Natural killer cell (primary cell): Measurements from ENCODE around the gene SP7. TPM values are rescaled to one million over a fixed set of nuclear protein-coding genes. Genes with fewer than 3 reads are reported as not detected.
"Not testable (repeated sequence)": the region's sequence is repeated elsewhere in the genome, so short reads cannot be mapped to it uniquely, and the experiment has no call there.

Source experiments
- ATAC-seq, 3 donors: fragments of 150-1000 bp in 2 of 3; fragments of 200-7000 bp in 1 of 3; cut with Tn5 transposase; 1 replicate in 1 of 3; 2 replicates in 2 of 3; pipeline ENCODE4 v1.10.0; 2021; ENCODE audit warnings: mild to moderate bottlenecking in 2 of 3, moderate library complexity in 2 of 3
- DNase-seq, 2 donors: peaks; one replicate each; pipeline versions ENCODE4 v3.0.0 to v3.0.0-alpha.2; 2013 to 2021; ENCODE audit warnings: mixed read lengths in 1 of 2
- H3K27ac ChIP-seq: one replicate; pipeline ENCODE4 v1.5.1; 2013; ENCODE audit warnings: mild to moderate bottlenecking, low read length
- H3K27me3 ChIP-seq: one replicate; pipeline ENCODE4 v1.6.1; 2013; ENCODE audit warnings: low read length; ENCODE audit not compliant: control insufficient read depth, insufficient read depth
- H3K36me3 ChIP-seq: one replicate; pipeline ENCODE4 v1.6.1; 2013; ENCODE audit warnings: low read length; ENCODE audit not compliant: control insufficient read depth, insufficient read depth
- H3K4me1 ChIP-seq: one replicate; pipeline ENCODE4 v1.6.1; 2013; ENCODE audit warnings: low read length; ENCODE audit not compliant: control insufficient read depth, insufficient read depth
- H3K4me3 ChIP-seq: one replicate; pipeline ENCODE4 v1.5.1; 2013; ENCODE audit warnings: low read length
- H3K9me3 ChIP-seq: one replicate; pipeline ENCODE4 v1.6.1; 2013; ENCODE audit warnings: low read length; ENCODE audit not compliant: control insufficient read depth, insufficient read depth
- H3K27ac Mint-ChIP-seq, 2 donors: one replicate each; pipeline ENCODE4 v1.8.0; 2022; ENCODE audit warnings: mild to moderate bottlenecking in 2 of 2, mixed read lengths in 2 of 2, moderate library complexity in 1 of 2
- H3K27me3 Mint-ChIP-seq, 2 donors: one replicate each; pipeline ENCODE4 v1.8.0; 2022; ENCODE audit warnings: low read depth in 2 of 2, mixed read lengths in 2 of 2
- H3K36me3 Mint-ChIP-seq: one replicate; pipeline ENCODE4 v1.8.0; 2022; ENCODE audit warnings: mixed read lengths
- H3K4me1 Mint-ChIP-seq, 2 donors: one replicate each; pipeline ENCODE4 v1.8.0; 2022; ENCODE audit warnings: mixed read lengths in 2 of 2
- H3K4me3 Mint-ChIP-seq: one replicate; pipeline ENCODE4 v1.8.0; 2022; ENCODE audit warnings: mild to moderate bottlenecking, moderate library complexity, mixed read lengths
- H3K9me3 Mint-ChIP-seq, 2 donors: one replicate each; pipeline ENCODE4 v1.8.0; 2022; ENCODE audit warnings: mixed read lengths in 2 of 2
- WGBS: methylation state at CpG from one replicate; pipeline ENCODE4 v1.1.7; 2013; ENCODE audit warnings: missing lambda C conversion rate; ENCODE audit not compliant: insufficient coverage; 5-methylcytosine and 5-hydroxymethylcytosine counted together
- intact Hi-C: fragments of 100-400 bp; cut with micrococcal nuclease; formaldehyde crosslinking; loops from one replicate; pipeline ENCODE4 v1.14.2; 2022
- total RNA-seq, 4 donors: library from RNA; stranded (reverse); fragments of 120-200 nt in 1 of 4; gene quantifications; one replicate each; pipeline versions ENCODE4 v1.2.3 to v1.2.4, GENCODE V29; 2013 to 2022
- TF ChIP-seq, protein P1 (sequence below): fragments of 200-600 bp; IDR thresholded peaks from one replicate; pipeline ENCODE4 v1.8.0; 2022; ENCODE audit warnings: antibody characterized with exemption

Gene SP7
- total RNA-seq, 3 donors from 2014 or later (not counting 1 experiment from before 2014, with no cell fraction given): 0.07 TPM; not detected in 2

DNA sequence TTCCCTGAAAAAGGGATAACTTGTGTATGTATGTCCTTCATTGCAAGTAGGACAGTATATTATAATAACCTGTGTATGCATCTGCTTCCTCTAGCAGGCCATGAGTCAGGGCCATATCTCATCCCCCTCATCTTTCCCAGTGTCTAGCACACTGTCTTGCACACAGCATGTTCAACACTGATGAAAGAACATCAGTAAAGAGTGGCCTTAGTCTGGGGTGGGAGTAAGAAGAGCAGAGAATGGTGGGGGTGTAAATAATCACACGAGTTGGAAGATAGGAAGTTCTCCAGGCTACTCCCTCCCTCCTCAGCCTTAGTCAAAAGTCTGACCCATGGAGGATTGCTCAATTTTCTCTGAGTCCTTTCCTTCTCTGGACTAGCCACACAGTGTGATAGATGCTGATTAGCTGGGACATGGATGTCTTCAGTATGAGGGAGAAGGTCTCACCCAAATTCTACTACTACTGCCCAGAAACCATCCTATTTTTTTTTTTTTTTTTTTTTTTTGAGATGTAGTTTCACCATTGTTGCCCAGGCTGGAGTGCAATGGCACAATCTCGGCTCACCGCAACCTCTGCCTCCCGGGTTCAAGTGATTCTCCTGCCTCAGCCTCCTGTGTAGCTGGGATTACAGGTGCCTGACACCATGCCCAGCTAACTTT lies 29.2 kb upstream of the SP7 start:
- H3K27ac Mint-ChIP-seq: peak overlapping the region in 1 of 2 donors; percentile 63
- TF ChIP-seq, protein P1, sequence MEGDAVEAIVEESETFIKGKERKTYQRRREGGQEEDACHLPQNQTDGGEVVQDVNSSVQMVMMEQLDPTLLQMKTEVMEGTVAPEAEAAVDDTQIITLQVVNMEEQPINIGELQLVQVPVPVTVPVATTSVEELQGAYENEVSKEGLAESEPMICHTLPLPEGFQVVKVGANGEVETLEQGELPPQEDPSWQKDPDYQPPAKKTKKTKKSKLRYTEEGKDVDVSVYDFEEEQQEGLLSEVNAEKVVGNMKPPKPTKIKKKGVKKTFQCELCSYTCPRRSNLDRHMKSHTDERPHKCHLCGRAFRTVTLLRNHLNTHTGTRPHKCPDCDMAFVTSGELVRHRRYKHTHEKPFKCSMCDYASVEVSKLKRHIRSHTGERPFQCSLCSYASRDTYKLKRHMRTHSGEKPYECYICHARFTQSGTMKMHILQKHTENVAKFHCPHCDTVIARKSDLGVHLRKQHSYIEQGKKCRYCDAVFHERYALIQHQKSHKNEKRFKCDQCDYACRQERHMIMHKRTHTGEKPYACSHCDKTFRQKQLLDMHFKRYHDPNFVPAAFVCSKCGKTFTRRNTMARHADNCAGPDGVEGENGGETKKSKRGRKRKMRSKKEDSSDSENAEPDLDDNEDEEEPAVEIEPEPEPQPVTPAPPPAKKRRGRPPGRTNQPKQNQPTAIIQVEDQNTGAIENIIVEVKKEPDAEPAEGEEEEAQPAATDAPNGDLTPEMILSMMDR: no peak
- H3K4me1 Mint-ChIP-seq: peaks cover under 1 to 18% of the 10 kb centered on the region in 2 donors
- Histone ChIP-seq H3K27ac (no peak overlapping the region), H3K9me3 (no peaks in the 10 kb centered on the region), H3K27me3 (no peaks in the 10 kb centered on the region), H3K4me1 (peaks cover 35% of the 10 kb centered on the region), H3K4me3 (no peak overlapping the region), H3K36me3 (no peaks in the 10 kb centered on the region)
- DNase-seq (no peak), ATAC-seq (no peak)
- H3K36me3 Mint-ChIP-seq: no peaks in the 10 kb centered on the region
- no peaks in the 10 kb centered on the region for H3K27me3 Mint-ChIP-seq
- no peaks in the 10 kb centered on the region for H3K9me3 Mint-ChIP-seq
- H3K4me3 Mint-ChIP-seq: no peak overlapping the region
- 92% methylated on average over 3 of the region's 4 CpGs for WGBS
- intact Hi-C loops: no loop called here

DNA sequence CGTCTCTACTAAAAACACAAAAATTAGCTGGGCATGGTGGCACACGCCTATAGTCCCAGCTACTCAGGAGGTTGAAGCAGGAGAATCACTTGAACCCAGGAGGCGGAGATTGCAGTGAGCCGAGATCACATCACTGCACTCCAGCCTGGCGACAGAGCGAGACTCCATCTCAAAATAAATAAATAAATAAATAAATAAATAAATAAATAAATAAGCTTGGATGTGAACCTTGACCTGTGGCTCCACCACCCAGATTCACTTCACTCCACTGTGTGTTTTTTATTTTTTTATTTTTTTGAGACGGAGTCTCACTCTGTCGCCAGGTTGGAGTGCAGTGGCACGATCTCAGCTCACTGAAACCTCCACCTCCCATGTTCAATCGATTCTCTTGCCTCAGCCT lies 25.5 kb upstream of the SP7 start:
- H3K27me3 ChIP-seq, H3K27me3 Mint-ChIP-seq, H3K36me3 Mint-ChIP-seq, ATAC-seq, H3K36me3 ChIP-seq, H3K4me3 Mint-ChIP-seq, H3K4me1 ChIP-seq, H3K4me3 ChIP-seq, DNase-seq, H3K27ac ChIP-seq, intact Hi-C loops, H3K27ac Mint-ChIP-seq, H3K9me3 ChIP-seq, H3K9me3 Mint-ChIP-seq: not testable (repeated sequence)
- peaks cover 0 to 11% of the 10 kb centered on the region in 2 donors for H3K4me1 Mint-ChIP-seq
- WGBS: 95% methylated on average over 7 of the region's 10 CpGs

DNA sequence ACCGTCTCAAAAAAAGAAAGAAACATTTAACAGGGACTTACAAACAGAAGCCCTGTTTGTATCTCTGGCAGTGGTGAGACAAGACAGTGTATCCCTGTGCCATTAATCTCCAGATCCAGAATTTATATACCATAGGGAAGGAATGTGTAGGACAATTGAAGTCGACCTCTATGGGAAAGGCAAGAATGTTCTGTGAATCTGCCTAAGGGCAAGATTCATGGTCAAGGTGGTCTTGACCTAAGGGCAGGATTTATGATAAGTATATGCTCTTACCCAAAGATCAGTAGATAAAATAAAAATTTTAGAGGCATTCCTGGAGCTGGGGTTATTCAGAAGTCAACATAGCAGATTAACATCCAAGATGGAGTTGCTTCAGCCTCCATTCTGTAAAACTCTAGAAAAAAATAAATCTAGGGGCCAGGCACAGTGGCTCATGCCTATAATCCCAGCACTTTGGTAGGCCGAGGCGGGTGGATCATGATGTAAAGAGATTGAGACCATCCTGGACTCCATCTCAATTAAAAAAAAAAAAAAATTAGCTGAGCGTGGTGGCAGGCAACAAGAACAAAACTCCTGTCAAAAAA lies 22.8 kb upstream of the SP7 start:
- H3K9me3 ChIP-seq: no peaks in the 10 kb centered on the region
- H3K27me3 ChIP-seq: no peaks in the 10 kb centered on the region
- Mint-ChIP-seq H3K27ac (no peak overlapping the region), H3K4me3 (no peak overlapping the region), H3K27me3 (no peaks in the 10 kb centered on the region), H3K36me3 (no peaks in the 10 kb centered on the region), H3K4me1 (no peaks in the 10 kb centered on the region), H3K9me3 (no peaks in the 10 kb centered on the region)
- H3K36me3 ChIP-seq: no peaks in the 10 kb centered on the region
- TF ChIP-seq, protein P1: no peak
- H3K4me3 ChIP-seq: no peak overlapping the region
- ATAC-seq (no peak), DNase-seq (no peak)
- 85% methylated on average over 4 of the region's 5 CpGs for WGBS
- no peak overlapping the region for H3K27ac ChIP-seq
- H3K4me1 ChIP-seq: no peaks in the 10 kb centered on the region
- intact Hi-C loops: no loop called here

DNA sequence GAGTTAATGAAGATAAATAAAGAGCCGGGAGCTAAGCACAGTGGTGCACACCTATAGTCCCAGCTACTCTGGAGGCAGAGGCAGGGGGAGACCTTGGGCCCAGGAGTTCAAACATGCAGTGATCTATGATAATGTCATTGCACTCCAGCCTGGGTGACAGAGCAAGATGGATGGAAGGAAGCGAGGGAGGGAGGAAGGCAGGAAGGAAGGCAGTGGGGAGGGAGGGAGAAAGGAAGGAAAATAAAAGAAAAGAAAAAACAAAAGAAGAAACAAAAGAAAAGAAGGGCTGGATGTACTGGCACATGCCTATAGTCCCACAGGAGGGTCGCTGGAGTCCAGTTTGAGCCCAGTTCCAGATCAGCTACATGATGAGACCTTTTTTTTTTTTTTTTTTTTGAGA lies 19.0 kb upstream of the SP7 start:
- Mint-ChIP-seq H3K36me3 (no peaks in the 10 kb centered on the region), H3K9me3 (no peaks in the 10 kb centered on the region), H3K4me3 (no peak overlapping the region), H3K27me3 (no peaks in the 10 kb centered on the region), H3K4me1 (peaks cover 7 to 8% of the 10 kb centered on the region in 2 donors), H3K27ac (no peak overlapping the region)
- H3K4me1 ChIP-seq: peaks cover 2% of the 10 kb centered on the region
- intact Hi-C loops: no loop called here
- H3K27me3 ChIP-seq: no peaks in the 10 kb centered on the region
- ATAC-seq (no peak), DNase-seq (no peak)
- H3K36me3 ChIP-seq: no peaks in the 10 kb centered on the region
- no peak overlapping the region for H3K4me3 ChIP-seq
- no peak overlapping the region for H3K27ac ChIP-seq
- 85% methylated on average over 3 of the region's 3 CpGs for WGBS
- H3K9me3 ChIP-seq: no peaks in the 10 kb centered on the region
- TF ChIP-seq, protein P1: no peak
